AG04450 (cell line): ENCODE measurements around the gene ARNT2. TPM values are rescaled to one million over a fixed set of nuclear protein-coding genes. Genes with fewer than 3 reads are reported as not detected.

ENCODE experiments used
- CTCF ChIA-PET: fragments of 300-600, 350-600 bp; formaldehyde crosslinking; extraction: SDS; loops from one replicate; lab custom pipeline; 2022; ENCODE audit warnings: antibody characterized with exemption, inconsistent platforms; lab: Charles Lee
- POLR2A ChIA-PET: fragments of 350-600 bp; formaldehyde crosslinking; extraction: SDS; loops from one replicate; lab custom pipeline; 2021; ENCODE audit warnings: antibody characterized with exemption, inconsistent platforms; lab: Yijun Ruan, JAX
- DNase-seq: peaks from one replicate; pipeline ENCODE4 v3.0.0-alpha.2; 2011; ENCODE audit warnings: low read depth, low spot score
- H3K27ac ChIP-seq: one replicate; pipeline ENCODE4 v1.5.1; 2012; ENCODE audit warnings: low read depth, low read length, control low read depth
- H3K27me3 ChIP-seq: one replicate; pipeline ENCODE4 v1.6.0; 2012; ENCODE audit warnings: low read length; ENCODE audit not compliant: control insufficient read depth, insufficient read depth
- H3K4me3 ChIP-seq: 2 replicates; pipeline ENCODE4 v1.5.1; 2011; ENCODE audit warnings: mild to moderate bottlenecking, low read depth, low read length, control low read depth
- H3K9me3 ChIP-seq: 2 replicates; pipeline ENCODE4 v1.5.1; 2012; ENCODE audit warnings: low read length; ENCODE audit not compliant: control insufficient read depth, insufficient read depth
- polyA plus RNA-seq: library from polyadenylated mRNA; depleted of rRNA; stranded (reverse); fragments of >200 nt; gene quantifications from 2 replicates; pipeline ENCODE4 v1.2.3, GENCODE V29; 2011
- TF ChIP-seq, protein P1 (sequence below): IDR thresholded peaks from 2 replicates; pipeline ENCODE4 v1.5.1; 2011; ENCODE audit warnings: low read depth, low read length, control low read depth, inconsistent platforms

ARNT2 gene
- polyA plus RNA-seq, 1 experiment = 36.8 TPM

- H3K27ac ChIP-seq = no peak overlapping the region
- TF ChIP-seq, protein P1, sequence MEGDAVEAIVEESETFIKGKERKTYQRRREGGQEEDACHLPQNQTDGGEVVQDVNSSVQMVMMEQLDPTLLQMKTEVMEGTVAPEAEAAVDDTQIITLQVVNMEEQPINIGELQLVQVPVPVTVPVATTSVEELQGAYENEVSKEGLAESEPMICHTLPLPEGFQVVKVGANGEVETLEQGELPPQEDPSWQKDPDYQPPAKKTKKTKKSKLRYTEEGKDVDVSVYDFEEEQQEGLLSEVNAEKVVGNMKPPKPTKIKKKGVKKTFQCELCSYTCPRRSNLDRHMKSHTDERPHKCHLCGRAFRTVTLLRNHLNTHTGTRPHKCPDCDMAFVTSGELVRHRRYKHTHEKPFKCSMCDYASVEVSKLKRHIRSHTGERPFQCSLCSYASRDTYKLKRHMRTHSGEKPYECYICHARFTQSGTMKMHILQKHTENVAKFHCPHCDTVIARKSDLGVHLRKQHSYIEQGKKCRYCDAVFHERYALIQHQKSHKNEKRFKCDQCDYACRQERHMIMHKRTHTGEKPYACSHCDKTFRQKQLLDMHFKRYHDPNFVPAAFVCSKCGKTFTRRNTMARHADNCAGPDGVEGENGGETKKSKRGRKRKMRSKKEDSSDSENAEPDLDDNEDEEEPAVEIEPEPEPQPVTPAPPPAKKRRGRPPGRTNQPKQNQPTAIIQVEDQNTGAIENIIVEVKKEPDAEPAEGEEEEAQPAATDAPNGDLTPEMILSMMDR = no peak
- ChIA-PET POLR2A (no interaction called here), CTCF (no interaction called here)
- no peaks in the 10 kb centered on the region; the same call in 1 of the 2 replicates for H3K9me3 ChIP-seq
- no peak overlapping the region for H3K4me3 ChIP-seq
- no peaks in the 10 kb centered on the region for H3K27me3 ChIP-seq
- DNase-seq = no peak
Measured at GRCh38 chr15:80468796-80469195, 64.6 kb downstream of the ARNT2 start.

GRCh38 chr15:80471881-80472280 is 67.7 kb downstream of the ARNT2 start:
- no peak overlapping the region for H3K27ac ChIP-seq
- DNase-seq = no peak
- ChIA-PET POLR2A (no interaction called here), CTCF (interaction anchor here (0.9 kb wide), 1 partner anchor 16 kb away, joined by 4 read pairs; no protein-coding TSS in a partner anchor)
- H3K4me3 ChIP-seq = no peak overlapping the region
- peaks cover 5% of the 10 kb centered on the region for H3K9me3 ChIP-seq
- TF ChIP-seq, protein P1 = no peak
- H3K27me3 ChIP-seq = no peaks in the 10 kb centered on the region

DNA sequence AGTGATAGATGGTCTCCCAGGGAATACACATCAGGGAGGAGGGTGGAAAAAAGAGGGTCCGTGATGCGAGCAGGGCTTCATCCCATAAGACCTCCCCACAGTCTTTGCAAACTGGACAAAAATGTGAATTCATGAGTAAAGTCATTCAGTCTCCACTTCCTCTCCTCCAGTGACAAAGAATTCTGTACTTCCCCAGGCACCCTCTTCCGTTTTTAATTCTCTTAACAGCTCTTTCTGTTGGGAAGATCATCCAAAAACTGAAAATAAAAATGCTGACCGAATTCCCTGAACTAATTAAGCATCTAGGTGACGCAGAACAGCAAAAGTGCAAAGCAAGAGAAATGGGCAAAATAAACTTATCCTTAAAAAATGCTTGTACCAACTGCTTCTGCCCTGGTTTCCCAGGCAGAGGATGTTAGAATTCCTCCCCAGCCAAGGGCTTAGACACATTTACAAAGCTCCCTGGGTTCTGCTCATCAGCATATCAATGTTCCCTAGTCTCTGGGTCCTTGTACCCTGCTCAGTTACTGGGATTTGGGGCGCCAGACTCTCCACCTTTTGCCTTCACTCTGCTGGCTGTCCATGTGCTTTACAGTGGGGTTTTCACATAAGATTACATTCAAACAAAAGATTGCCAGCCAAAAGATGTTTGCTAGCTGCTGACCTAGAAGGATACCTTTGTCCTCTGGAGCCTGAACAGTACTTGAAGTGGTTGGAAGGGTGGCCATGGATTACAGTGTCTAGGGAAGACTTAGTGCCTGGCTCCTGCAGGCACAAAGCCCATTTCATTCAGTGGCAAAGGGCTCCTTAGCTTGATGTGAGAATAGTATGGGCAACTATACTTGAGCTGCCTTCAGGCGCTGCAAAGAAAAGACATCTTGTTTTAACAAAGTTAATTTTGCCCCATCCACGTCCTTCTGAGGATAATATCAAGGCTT is 69.4 kb downstream of the ARNT2 start:
- no peak overlapping the region for H3K4me3 ChIP-seq
- peaks cover 10% of the 10 kb centered on the region for H3K9me3 ChIP-seq
- H3K27me3 ChIP-seq = no peaks in the 10 kb centered on the region
- no peak overlapping the region for H3K27ac ChIP-seq
- TF ChIP-seq, protein P1 = no peak
- POLR2A ChIA-PET = interaction anchor here (0.6 kb wide), 1 partner anchor 10 kb away, joined by 3 read pairs; no protein-coding TSS in a partner anchor
- CTCF ChIA-PET = interaction anchor here (0.5 to 2.2 kb wide), 4 partner anchors 18 to 315 kb away, joined by 3 to 8 read pairs (median 6); partner anchors contain the start of gene CEMIP
- DNase-seq = no peak

GRCh38 chr15:80474224-80475215 is 70.3 kb downstream of the ARNT2 start:
- DNase-seq = no peak
- ChIA-PET POLR2A (interaction anchor here (0.5 to 1.2 kb wide), 4 partner anchors 9 to 21 kb away, joined by 3 read pairs; no protein-coding TSS in a partner anchor), CTCF (interaction anchor here (0.8 to 2.2 kb wide), 6 partner anchors 8 to 305 kb away, joined by 3 to 10 read pairs (median 5); partner anchors contain the start of gene CEMIP)
- Histone ChIP-seq H3K27ac (no peak overlapping the region), H3K4me3 (no peak overlapping the region), H3K9me3 (peaks cover 10% of the 10 kb centered on the region), H3K27me3 (no peaks in the 10 kb centered on the region)
- TF ChIP-seq, protein P1 = no peak
